Heart left ventricle (tissue), 13 donors: Measurements from ENCODE around the gene TROAP.

Experiments used
- POLR2A ChIP-seq, 2 donors: fragments of 450-650 bp; IDR thresholded peaks; one replicate each; pipeline ENCODE4 v1.6.1; 2017; ENCODE audit warnings: antibody characterized with exemption in 2 of 2, mild to moderate bottlenecking in 2 of 2, moderate library complexity in 2 of 2
- TF ChIP-seq, protein P1 (sequence below), 12 donors: fragments of 200-600 bp; sonication (generic) in 4 of 12; IDR thresholded peaks; one replicate each; pipeline versions ENCODE4 v1.5.0 to v1.8.0; 2018 to 2022; ENCODE audit warnings: antibody characterized with exemption in 12 of 12, mild to moderate bottlenecking in 5 of 12
- donor health status: ischemic (EF 13 %, LVEDD 7.1; RV severe dilation, severe dysfunction).
- donor health status: DM: no; HTN: yes; CAD: no.
- donor health status: DM: no; HTN: no; CAD: no.
- donor health status: ischemic (EF 25% LVEDD 6.9; RV normal size, moderate dysfunction).
- donor health status: ischemic (EF 25% LVEDD 5.7; RV mildly dilated, moderate dysfunction).
- donor health status: ischemic (EF 35%, LVEDD 5.7; RV mildly dilated, moderate dysfunction).
- donor health status: nonischemic (EF 11% LVEDD 7.7; RV severe dilation, severe dysfunction).
- donor health status: DM: yes; HTN: yes; CAD: no.
- donor health status: PGD.
- donor health status: ischemic (EF 29% LVEDD 5.4; RV normal size, mild dysfunction).
- donor health status: nonischemic (EF 23%, LVEDD 6.1; RV moderate dilation, normal function).

DNA sequence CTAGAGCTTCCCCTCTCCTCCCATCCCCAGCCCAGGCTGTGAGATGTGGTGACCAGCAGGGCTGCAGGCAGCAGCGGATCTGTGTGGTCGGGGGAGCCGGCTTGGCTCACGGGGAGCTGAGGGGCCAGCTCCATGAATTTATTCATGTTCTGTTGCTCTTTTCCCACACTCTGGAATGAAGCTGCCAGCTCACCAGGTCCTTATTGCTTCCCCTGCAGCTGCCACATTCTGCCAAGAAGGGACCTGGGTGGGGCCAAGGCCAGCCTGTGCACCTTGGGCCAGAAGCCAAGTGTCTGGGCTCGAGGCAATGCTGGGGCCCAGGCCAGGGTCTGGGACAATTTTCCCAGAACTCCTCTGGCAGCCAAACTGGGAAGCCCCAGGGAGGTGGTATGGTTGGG lies 16.4 kb downstream of the TROAP start:
- TF ChIP-seq, protein P1, sequence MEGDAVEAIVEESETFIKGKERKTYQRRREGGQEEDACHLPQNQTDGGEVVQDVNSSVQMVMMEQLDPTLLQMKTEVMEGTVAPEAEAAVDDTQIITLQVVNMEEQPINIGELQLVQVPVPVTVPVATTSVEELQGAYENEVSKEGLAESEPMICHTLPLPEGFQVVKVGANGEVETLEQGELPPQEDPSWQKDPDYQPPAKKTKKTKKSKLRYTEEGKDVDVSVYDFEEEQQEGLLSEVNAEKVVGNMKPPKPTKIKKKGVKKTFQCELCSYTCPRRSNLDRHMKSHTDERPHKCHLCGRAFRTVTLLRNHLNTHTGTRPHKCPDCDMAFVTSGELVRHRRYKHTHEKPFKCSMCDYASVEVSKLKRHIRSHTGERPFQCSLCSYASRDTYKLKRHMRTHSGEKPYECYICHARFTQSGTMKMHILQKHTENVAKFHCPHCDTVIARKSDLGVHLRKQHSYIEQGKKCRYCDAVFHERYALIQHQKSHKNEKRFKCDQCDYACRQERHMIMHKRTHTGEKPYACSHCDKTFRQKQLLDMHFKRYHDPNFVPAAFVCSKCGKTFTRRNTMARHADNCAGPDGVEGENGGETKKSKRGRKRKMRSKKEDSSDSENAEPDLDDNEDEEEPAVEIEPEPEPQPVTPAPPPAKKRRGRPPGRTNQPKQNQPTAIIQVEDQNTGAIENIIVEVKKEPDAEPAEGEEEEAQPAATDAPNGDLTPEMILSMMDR (IDR thresholded peaks at IDR 0.05), result no peak
- no peak for TF ChIP-seq POLR2A (IDR thresholded peaks at IDR 0.05)
